Duodenal mucosa (tissue), 2 donors: ENCODE data around the gene CHORDC1.

Experiments used
- H3K27ac ChIP-seq: one replicate; pipeline ENCODE4 v1.7.0; 2013; ENCODE audit warnings: low read depth, low read length
- H3K27me3 ChIP-seq, 2 donors: one replicate each; pipeline ENCODE4 v1.7.0; 2013; ENCODE audit warnings: low read length in 2 of 2, control low read depth in 1 of 2; ENCODE audit not compliant: insufficient read depth in 2 of 2, control insufficient read depth in 1 of 2
- H3K36me3 ChIP-seq, 2 donors: one replicate each; pipeline ENCODE4 v1.7.0; 2013; ENCODE audit warnings: low read length in 2 of 2, control low read depth in 1 of 2; ENCODE audit not compliant: insufficient read depth in 2 of 2, control insufficient read depth in 1 of 2
- H3K4me1 ChIP-seq, 2 donors: one replicate each; pipeline ENCODE4 v1.7.0; 2013; ENCODE audit warnings: low read length in 2 of 2, control low read depth in 1 of 2; ENCODE audit not compliant: insufficient read depth in 2 of 2, control insufficient read depth in 1 of 2
- H3K4me3 ChIP-seq, 2 donors: one replicate each; pipeline ENCODE4 v1.7.0; 2013; ENCODE audit warnings: low read length in 2 of 2, low read depth in 1 of 2
- H3K9ac ChIP-seq, 2 donors: one replicate each; pipeline ENCODE4 v1.7.0; 2013; ENCODE audit warnings: low read length in 2 of 2, low read depth in 1 of 2
- H3K9me3 ChIP-seq, 2 donors: one replicate each; pipeline ENCODE4 v1.7.0; 2013; ENCODE audit warnings: low read length in 2 of 2, control low read depth in 1 of 2; ENCODE audit not compliant: control insufficient read depth in 1 of 2

The CHORDC1 gene

GRCh38 chr11:90222459-90223247 is at the start of gene CHORDC1:
Gene CHORDC1, minus strand, starts transcription at chr11:90223049. Its CDS starts 95 bp downstream, at chr11:90222954.
- Histone ChIP-seq H3K9me3 (no peaks in the 10 kb centered on the region), H3K4me3 (peak within 1 kb of the TSS; percentile 79 to 95), H3K36me3 (no peaks in the 10 kb centered on the region), H3K9ac (peak within 1 kb of the TSS; percentile 86 to 92), H3K4me1 (peaks cover 23 to 27% of the 10 kb centered on the region in 2 donors), H3K27ac (peak within 1 kb of the TSS; percentile 79), H3K27me3 (no peaks in the 10 kb centered on the region)

GRCh38 chr11:90257158-90257525 is 34.3 kb upstream of the CHORDC1 start:
- no peak overlapping the region for H3K4me3 ChIP-seq
- no peaks in the 10 kb centered on the region for H3K36me3 ChIP-seq
- H3K27me3 ChIP-seq = no peaks in the 10 kb centered on the region
- H3K4me1 ChIP-seq = no peaks in the 10 kb centered on the region
- H3K9me3 ChIP-seq = no peaks in the 10 kb centered on the region
- H3K27ac ChIP-seq = no peak overlapping the region
- no peak overlapping the region for H3K9ac ChIP-seq

- H3K4me3 ChIP-seq = no peak overlapping the region
- H3K27me3 ChIP-seq = no peaks in the 10 kb centered on the region
- H3K9ac ChIP-seq = no peak overlapping the region
These were observed 33.7 kb upstream of the CHORDC1 start for GRCh38 chr11:90256404-90257157.

GRCh38 chr11:90254065-90254464 is 31.2 kb upstream of the CHORDC1 start:
- Histone ChIP-seq H3K27ac (no peak overlapping the region), H3K9ac (no peak overlapping the region), H3K27me3 (no peaks in the 10 kb centered on the region), H3K9me3 (no peaks in the 10 kb centered on the region), H3K36me3 (no peaks in the 10 kb centered on the region), H3K4me3 (no peak overlapping the region), H3K4me1 (no peaks in the 10 kb centered on the region)

More at GRCh38 chr11:90256404-90257157, 33.7 kb upstream of the CHORDC1 start:
- Histone ChIP-seq H3K9me3 (no peaks in the 10 kb centered on the region), H3K36me3 (no peaks in the 10 kb centered on the region), H3K4me1 (no peaks in the 10 kb centered on the region), H3K27ac (no peak overlapping the region)

GRCh38 chr11:90252053-90252452 is 29.2 kb upstream of the CHORDC1 start:
- no peaks in the 10 kb centered on the region for H3K36me3 ChIP-seq
- no peaks in the 10 kb centered on the region for H3K27me3 ChIP-seq
- no peaks in the 10 kb centered on the region for H3K4me1 ChIP-seq
- no peak overlapping the region for H3K9ac ChIP-seq
- no peak overlapping the region for H3K27ac ChIP-seq
- H3K9me3 ChIP-seq = no peaks in the 10 kb centered on the region
- H3K4me3 ChIP-seq = no peak overlapping the region

- Histone ChIP-seq H3K27ac (no peak overlapping the region), H3K36me3 (no peaks in the 10 kb centered on the region), H3K4me1 (no peaks in the 10 kb centered on the region), H3K9me3 (no peaks in the 10 kb centered on the region), H3K9ac (no peak overlapping the region), H3K27me3 (no peaks in the 10 kb centered on the region), H3K4me3 (no peak overlapping the region)
These were observed 28.8 kb upstream of the CHORDC1 start for GRCh38 chr11:90251599-90251998.

GRCh38 chr11:90250970-90251369 is 28.1 kb upstream of the CHORDC1 start:
- no peak overlapping the region for H3K4me3 ChIP-seq
- no peak overlapping the region for H3K9ac ChIP-seq
- no peak overlapping the region for H3K27ac ChIP-seq
- no peaks in the 10 kb centered on the region for H3K27me3 ChIP-seq
- H3K9me3 ChIP-seq = no peaks in the 10 kb centered on the region
- H3K4me1 ChIP-seq = no peaks in the 10 kb centered on the region
- no peaks in the 10 kb centered on the region for H3K36me3 ChIP-seq

- H3K27me3 ChIP-seq = no peaks in the 10 kb centered on the region
- H3K9ac ChIP-seq = no peak overlapping the region
- no peaks in the 10 kb centered on the region for H3K36me3 ChIP-seq
- H3K4me3 ChIP-seq = no peak overlapping the region
- no peaks in the 10 kb centered on the region for H3K4me1 ChIP-seq
- H3K9me3 ChIP-seq = no peaks in the 10 kb centered on the region
- no peak overlapping the region for H3K27ac ChIP-seq
These were observed 23.6 kb upstream of the CHORDC1 start for GRCh38 chr11:90246468-90246867.

GRCh38 chr11:90243534-90243933 is 20.7 kb upstream of the CHORDC1 start:
- no peaks in the 10 kb centered on the region for H3K36me3 ChIP-seq
- no peak overlapping the region for H3K27ac ChIP-seq
- H3K4me3 ChIP-seq = no peak overlapping the region
- H3K4me1 ChIP-seq = no peaks in the 10 kb centered on the region
- H3K9ac ChIP-seq = no peak overlapping the region
- no peaks in the 10 kb centered on the region for H3K27me3 ChIP-seq
- H3K9me3 ChIP-seq = no peaks in the 10 kb centered on the region

GRCh38 chr11:90242894-90243416 is 20.1 kb upstream of the CHORDC1 start:
- no peaks in the 10 kb centered on the region for H3K9me3 ChIP-seq
- no peak overlapping the region for H3K27ac ChIP-seq
- H3K4me3 ChIP-seq = no peak overlapping the region
- no peaks in the 10 kb centered on the region for H3K4me1 ChIP-seq
- H3K36me3 ChIP-seq = no peaks in the 10 kb centered on the region
- H3K9ac ChIP-seq = no peak overlapping the region
- H3K27me3 ChIP-seq = no peaks in the 10 kb centered on the region
